Stimulated activated CD4-positive, alpha-beta T cell treated with anti-CD3 and anti-CD28 coated beads, Interleukin-2, amount 100 ng/mL, for 4 hours (primary cell): ENCODE measurements around the gene SHISA6.

Experiments
- DNase-seq: peaks from one replicate; pipeline ENCODE4 v3.0.0-alpha.2; 2020; ENCODE audit warnings: low read depth

The SHISA6 gene

DNA sequence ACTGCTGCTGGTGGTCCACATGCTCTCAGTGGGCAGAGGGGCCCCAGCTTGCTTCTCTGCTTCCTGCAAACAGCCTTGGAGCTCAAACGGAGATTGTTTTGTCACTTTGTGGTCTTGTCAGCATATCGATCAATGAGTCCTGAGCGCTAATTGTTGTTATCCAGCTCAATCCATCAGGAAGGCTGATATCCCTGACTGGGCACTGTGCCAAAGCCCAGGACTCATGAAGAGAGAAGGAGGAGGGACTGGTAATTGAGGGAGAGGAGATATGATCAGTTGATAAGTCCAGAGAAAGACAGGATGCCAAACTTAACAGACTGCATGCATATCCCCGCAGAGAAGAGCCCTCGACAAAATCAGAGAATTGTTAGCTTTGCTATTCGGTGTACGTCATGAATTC is 298.6 kb downstream of the SHISA6 start:
- DNase-seq: no peak

DNA sequence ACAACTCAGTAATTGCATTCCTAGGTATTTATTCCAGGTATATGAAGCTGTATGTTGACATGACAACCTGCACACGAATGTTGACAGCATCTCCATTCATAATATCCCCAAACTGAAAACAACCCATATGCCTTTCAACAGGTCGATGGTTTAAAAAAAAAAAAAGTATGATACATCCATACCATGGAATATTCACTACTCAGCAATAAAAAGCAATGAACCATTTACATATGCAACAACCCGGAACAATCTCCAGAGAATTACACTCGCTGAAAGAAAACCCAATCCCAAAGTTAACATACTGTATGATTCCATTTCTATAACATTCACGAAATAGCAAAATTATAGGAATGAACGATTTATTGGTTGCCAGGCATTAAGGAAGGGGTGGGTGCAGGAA is 304.0 kb downstream of the SHISA6 start:
- no peak for DNase-seq

DNA sequence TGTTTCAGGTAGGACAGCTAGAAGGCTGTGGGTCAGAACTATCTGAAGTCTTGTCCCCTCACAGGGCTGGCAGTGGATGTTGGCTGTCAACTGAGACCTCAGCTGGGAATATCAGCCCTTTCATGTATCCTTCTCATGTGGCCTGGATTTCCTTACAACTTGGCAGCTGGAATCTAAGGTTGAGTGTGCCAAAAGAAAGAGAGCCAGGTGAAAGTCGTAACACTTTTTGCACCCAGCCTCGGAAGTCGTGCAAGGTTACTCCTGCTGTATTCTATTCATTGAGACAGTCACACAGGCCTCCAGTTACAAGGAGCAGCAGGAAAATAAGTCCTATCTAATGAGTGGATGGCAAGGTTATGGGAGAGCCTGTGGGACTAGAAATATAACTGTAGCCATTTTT is 304.7 kb downstream of the SHISA6 start:
- DNase-seq: no peak

DNA sequence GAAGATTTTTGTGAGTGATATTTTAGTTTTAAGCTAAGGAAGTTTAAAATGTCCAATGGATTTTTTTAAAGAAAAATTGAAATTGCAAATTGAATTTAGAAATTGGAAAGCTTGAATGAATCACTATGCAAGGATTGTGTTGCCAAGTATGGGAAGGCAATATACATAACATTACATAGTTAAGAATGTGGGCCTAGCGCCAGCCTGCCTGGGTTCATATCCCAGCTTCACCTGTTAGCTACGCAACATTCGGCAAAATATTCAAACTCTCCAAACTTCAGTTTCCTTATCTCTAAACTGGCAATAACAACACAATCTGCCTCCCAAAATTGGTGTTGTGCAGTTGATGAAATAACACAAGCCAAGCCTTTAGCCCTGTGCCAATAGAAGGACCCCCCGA is 306.8 kb downstream of the SHISA6 start:
- no peak for DNase-seq

DNA sequence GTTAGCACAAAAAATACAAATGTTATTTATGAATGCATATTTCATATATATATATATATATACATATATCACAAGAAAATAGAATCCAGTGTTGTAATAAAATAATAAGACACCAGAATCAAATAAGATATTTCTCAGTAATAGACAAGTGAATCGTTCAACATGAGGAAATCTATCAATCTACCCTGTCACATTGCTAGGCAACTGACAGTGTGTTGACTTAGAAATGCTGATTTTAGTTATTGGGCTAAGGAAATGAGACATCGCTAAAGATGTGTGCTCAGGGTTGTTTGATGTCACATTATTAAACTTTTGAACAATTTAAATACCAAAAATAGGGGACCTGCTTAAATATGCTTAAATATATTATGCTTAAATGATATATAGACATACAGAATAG is 307.4 kb downstream of the SHISA6 start:
- no peak for DNase-seq

DNA sequence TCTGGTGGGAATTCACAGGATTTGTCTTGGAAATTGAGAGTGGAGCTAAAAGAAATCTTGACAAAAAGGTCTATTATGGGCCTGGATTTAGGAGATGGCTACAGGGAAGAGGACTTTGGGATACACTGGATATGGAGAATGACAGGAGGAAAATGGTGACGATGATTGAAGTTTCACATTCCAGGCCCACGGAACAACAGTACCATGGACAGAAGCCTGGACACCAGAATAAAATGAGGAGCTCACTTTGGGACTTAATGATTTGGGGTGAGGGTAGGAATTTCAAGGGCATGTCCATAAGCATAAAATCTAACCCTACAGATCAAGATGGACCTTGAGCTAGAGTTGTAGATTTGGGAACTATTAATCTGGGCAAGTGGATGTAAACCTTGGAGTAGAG is 309.4 kb downstream of the SHISA6 start:
- DNase-seq: no peak

DNA sequence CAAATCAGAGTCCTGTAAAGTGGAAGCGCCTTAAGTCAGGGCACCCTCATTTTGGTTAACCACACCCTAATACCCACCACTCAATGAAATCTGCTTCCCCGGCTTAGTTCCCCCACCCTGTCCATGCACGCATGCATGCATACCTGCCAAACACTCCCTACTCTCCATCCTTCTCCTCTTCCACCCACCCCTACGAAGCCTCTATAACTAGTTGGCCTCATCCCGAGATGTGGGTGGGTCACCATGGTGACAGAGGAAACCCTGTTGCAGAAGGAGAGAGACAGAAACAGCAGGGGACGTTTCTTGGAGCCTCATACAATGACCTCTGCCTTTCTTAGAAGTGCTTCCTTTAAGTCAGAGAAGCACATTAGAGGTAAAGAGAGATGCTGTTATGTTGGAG is 310.4 kb downstream of the SHISA6 start:
- no peak for DNase-seq

DNA sequence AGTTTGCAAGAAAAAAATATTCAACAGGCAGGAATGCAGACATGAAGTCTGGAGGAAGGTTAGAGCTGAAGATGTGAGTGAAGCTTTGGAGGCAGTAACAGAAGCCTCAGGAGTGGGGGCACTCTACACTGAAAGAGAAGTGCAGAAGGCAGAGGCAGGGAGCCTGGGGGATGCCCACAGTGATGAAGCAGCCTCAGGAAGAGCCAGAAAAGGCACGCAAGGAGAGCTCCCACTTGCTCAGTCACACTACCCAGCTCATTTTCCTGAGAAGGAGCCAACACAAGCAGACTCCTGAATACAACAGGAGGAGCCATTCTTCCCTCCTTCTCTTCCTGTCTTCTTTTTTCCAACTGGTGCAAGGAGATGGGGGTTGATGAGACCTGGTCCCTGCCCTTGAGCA is 312.1 kb downstream of the SHISA6 start:
- no peak for DNase-seq

DNA sequence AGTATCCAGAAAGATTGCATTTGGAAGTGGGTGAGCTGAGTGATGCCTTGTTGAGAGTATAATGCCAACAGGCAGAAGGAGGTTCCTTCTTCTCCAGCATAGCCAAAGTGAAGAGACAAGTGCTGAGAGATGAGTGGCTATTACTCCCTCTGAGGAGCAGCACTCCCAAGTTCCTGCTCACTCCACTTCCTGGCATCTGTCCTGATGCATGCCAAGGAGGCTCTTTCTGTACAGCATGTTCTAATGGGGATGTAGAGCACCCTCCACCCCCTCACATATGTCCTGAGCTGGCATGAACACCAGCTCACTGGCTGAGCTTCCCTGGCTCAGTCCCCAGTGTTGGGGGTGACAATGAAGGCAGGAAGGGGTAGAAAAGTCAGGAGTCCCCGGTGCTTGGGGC is 313.0 kb downstream of the SHISA6 start:
- DNase-seq: no peak

DNA sequence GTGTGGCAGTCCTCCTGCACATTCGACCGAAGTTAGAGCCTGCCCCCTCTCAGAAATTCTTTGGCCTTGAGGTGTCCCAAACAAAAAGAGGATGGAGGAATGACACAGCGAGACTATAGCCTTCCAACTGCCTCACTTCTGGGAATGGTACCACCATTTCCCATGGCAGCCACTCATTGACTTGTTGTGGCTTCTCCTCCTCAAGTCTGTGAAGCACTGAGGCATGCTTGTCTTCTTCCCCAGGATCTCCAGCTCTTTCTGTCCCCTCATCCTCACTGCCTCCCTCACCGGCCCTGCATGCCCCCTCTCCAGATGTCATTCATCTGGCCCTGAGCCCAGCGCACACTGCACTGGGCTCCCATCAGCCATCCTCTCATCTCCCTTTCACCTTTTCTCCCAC is 313.5 kb downstream of the SHISA6 start:
- DNase-seq: no peak

DNA sequence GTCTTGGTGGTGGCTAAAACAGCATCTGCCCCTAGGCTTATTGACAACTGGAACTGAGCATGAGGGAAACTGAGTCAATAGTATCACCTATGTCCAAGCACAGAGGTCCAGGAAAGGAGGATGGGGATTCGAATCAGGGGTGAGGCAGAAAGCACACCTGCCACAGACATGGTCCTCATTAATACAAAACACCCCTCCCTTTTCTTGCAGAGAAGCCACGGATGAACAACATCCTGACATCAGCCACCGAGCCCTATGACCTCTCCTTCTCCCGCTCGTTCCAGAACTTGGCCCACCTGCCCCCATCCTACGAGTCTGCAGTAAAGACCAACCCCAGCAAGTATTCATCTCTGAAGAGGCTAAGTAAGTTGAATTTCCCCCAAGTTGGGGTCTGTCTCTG is 314.5 kb downstream of the SHISA6 start:
- no peak for DNase-seq

DNA sequence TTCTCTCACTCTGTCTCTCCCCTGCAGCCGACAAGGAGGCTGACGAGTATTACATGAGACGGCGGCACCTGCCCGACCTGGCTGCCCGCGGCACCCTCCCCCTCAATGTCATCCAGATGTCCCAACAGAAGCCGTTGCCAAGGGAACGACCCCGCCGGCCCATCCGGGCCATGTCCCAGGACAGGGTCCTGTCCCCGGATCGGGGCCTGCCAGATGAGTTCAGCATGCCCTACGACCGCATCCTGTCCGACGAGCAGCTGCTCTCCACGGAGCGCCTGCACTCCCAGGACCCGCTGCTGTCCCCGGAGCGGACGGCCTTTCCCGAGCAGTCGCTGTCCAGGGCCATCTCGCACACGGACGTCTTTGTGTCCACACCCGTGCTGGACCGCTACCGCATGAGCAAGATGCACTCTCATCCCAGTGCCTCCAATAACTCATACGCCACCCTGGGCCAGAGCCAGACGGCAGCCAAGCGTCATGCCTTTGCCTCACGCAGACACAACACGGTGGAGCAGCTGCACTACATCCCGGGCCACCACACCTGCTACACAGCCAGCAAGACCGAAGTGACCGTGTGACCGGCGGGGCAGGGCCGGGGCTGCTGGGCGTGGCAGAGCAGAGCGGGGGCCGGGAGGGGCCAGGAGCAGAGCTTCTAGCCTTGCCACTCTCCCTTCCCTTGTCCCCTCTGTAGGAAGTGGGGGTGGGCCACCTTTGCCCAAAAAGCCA is 316.9 kb downstream of the SHISA6 start:
- DNase-seq: no peak

DNA sequence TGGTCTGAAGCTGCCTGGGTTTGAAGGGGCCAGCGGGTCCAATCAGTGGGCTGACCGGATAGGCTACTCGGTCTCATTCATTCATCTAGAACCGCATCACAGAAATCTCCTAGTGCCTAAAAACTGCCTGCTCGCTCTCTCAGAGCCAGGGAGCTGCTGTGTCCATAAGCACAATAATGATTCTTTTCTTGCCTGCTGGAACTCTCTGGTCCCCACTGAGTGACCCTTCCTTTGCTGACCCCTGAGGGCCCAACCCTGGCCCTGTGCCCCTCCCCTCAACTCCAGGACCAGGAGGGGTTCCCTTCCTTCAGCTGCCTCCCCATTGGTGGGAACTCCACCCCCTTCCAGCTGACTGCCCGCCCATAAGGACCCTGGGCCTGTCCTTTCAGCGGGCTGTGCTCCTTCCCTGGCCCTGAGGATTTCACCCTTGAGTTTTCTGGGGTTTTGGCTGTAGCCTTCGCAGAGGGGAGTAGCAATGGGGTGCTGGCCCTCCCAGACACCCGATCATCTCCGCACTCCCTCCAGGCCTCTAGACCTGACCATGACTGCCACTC is 317.7 kb downstream of the SHISA6 start:
- no peak for DNase-seq

DNA sequence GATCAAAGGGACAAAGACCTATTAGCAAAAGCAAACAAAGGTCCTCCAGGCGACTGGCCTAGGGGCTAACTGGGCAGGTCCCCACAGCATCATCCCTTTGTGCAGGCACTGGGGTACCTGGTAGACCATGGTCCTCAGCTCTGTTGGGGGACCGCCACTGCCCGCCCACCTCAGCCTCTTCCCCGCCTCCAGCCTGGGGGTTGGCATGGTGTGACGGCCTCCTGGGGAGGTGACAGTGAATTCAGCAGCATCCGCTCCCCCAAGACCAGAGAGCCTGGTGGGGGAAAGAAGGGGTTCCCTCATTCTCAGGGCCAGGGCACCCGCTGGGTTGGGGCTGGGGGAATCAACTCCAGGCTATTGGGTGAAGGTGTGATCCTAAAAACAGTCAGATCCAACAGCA is 318.6 kb downstream of the SHISA6 start:
- no peak for DNase-seq

DNA sequence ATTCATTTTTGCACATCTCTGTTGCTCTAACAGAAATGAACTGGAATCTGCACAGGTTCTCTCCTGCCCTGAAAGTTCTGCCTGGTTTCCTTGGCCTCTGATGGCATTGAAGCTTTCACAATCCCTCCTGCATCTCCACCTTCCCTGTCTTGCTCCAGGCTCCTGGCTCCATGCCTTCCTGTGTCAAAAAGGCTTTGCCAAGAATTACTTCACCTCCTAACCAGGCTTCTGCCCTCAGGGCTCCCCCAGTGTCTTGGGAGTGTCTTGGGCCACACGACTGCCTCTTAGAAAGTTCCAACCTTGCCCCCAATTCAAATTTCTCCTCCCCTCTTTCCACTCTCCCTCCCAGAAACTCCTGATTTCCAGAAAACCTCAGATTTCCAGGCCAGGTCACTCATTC is 320.3 kb downstream of the SHISA6 start:
- no peak for DNase-seq

DNA sequence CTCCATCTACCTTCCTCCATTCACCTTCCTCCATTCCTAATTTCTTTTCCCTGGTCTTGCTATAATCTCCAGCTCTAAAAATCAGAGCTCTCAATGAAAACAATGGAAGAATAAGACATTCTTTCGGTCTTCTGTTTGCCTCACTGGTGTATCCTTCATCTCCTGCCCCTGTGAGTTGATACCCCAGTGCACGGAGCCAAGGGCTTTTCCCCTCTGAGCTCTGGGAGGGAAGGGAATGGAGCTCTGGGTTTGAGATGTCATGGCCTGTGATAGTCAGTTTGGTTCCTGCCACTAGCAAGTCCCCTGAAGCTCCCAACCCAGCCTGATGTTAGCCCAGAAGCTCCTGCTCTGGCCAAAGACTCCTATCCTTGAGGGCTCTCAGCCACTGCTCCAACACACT is 320.7 kb downstream of the SHISA6 start:
- DNase-seq: no peak

DNA sequence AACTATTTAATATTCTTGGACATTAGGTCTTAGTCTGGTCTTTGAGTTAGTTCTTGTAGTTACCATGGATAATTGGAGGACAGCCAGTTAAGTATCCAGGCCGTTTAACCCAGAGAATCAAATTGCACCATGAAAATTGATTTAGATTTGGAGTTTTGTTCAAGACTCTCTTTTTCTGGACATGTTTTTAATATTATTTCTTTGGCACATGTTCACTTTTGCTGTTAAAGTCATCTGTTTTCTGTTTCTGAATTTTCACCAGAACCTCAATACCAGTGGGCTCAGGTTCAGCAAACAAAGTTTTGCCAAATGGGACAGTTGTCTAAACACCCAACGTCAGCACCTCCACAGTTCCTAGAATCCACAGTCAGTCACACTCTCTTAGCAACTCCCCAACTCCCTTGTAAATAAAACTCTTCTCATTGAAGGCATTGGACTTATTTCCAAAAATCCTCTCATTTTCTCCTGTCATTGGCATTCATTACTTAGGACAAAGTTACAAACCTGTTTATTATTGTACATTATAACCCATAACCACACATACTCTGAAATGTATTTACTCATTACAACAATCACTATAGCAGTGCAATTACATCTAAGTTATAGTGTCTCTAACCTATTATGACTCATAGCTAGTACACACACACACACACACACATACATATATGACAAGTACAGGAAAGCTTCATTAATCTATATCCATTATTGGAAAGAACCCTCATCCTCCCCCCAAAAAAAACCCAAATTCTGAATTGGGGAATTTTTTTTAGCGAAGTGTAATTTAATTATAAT is 323.8 kb downstream of the SHISA6 start:
- no peak for DNase-seq

DNA sequence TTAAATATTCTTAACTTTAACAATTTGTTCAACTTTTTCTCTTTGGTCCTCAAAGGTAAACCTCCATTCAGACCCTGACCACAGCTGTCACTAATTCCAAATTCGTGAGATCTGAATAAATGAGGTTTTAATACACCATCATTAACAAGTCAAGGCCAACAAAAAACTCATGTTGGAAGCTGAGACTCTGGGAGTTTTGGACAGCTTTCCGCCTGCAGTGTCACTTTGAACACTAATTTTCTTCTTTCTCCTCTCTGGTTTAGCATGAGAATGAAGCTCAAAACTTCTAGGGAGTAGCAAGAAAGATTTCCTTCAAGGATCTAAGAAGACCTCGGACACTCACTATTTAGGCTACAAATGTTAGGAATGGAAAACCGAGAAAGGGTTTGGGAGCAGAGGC is 324.6 kb downstream of the SHISA6 start:
- DNase-seq: no peak

DNA sequence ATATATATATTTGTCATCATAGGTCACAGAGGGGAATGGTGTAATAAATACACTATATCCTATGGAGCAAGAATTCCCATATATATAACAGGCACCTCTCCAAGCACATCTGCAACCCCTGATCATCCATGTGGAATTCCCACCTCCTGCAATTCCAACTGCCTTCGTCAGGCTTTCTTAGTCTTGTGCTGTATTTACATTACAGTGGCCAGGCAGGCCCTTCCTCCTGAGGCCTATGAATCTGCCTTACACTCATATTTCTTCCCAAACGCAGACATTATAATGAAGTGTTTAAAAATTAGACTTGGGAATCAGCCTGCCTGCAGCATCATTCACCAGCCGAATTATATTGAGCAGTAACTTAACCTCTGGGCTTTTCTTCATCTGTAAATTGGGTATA is 338.0 kb downstream of the SHISA6 start:
- no peak for DNase-seq

DNA sequence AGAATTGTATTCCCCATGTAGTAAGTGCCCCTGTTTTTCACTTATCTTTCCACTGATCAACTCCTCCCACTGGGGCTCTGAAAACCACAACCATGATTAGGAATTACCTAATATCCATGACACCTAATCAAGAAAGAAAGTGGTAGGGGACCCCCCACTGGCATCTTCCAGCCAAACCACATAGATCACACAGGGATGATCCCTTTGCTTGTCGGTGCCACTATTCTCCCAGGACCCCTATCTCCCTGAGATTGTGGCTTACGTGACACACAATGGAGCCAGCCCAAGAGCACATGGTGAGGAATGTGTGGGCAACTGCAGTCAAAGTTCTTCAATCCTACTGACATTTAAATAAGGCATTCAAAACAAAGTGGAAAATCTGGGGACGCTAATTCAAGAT is 339.7 kb downstream of the SHISA6 start:
- no peak for DNase-seq

DNA sequence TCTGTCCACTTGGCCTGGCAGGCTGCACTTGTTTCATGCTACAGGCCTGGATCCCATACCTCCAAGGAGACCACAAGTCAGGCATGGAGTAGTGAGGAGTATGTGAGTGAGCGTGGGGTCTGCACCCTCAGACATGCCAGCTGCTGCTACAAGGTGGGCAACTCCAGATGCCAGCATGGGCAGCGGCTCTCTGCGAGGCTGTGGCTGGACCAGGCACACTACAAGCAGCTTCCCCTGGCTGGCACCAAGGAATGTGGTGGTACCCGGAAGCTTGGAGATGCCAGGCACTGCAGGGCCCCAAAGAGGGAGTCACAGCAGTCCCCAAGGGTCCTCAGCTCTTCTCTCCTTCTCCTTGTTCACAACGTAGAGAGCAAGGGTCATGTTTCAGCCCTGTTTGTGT is 341.2 kb downstream of the SHISA6 start:
- DNase-seq: no peak

DNA sequence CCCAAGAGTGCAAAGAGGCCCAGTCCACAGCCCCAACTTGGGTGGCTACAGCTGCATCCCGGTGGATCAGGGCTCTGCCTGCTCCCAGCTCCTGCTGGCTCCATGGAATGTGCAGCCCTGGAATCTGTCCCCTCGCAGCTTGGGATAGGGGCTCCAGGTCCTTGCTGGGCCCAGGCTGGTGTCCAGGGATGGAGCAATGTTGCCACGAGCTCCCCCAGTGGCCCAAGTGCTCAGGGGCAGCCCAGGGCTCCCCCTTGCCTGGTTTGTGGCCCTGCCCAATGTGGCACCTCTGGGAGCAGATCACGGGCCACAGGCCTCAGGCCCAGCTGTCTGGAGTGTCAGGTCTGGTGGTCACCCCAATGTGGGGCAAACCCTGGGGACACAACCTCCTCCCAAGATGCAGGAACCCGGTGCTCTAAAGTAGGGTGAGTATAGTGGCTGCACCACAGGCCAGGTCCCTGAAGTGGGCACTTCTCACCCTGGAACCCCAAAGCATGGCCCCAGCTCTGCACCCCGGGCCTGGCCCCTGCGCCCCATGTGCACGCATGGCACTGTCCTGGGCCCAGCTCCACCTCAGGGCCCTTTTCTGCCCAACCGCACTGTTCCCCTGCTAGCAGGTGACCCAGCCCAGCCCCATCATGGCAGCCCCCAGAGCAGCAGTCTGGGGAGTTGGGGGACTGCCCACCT is 342.4 kb downstream of the SHISA6 start:
- DNase-seq: no peak

DNA sequence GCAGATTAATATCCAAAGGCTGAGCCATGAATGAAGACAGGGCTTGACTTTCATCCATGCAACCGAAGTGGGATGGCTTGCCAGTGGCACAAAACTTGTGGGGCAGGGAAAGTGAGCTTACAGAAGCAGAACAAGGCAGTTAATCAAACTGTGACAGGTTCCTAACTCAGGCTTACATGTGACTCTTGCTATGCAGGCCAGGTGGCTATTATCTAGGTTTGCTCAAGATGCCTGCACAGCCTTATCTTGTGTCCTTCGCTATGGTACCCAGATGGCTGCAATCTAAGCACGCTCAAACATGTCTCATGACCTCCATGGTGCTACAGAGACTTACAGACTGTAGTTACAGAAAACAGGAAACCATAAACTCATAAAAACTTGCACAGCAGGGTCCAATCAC is 348.7 kb downstream of the SHISA6 start:
- DNase-seq: no peak
